Panc1 (cell line): ENCODE data around the gene IKZF3.

Experiments used
- CTCF ChIP-seq: fragments of 450-650 bp; IDR thresholded peaks from 2 replicates; pipeline ENCODE4 v1.5.1; 2017; ENCODE audit warnings: mild to moderate bottlenecking
- SIN3A ChIP-seq: IDR thresholded peaks from 2 replicates; pipeline ENCODE4 v1.6.1; 2012; ENCODE audit warnings: low read depth, mild to moderate bottlenecking, low read length, moderate library complexity, borderline replicate concordance; ENCODE audit not compliant: insufficient read depth

- TF ChIP-seq CTCF (no peak), SIN3A (no peak)
Observed at GRCh38 chr17:39736319-39737165, 127.6 kb downstream of the IKZF3 start.
